ENCODE data around the gene SCARB2.
"Not testable (repeated sequence)": the region's sequence is repeated elsewhere in the genome, so short reads cannot be mapped to it uniquely, and the experiment has no call there.

SCARB2 gene

GRCh38 chr4:76253511-76253910 lies 39.9 kb upstream of the SCARB2 start:
- Mint-ChIP-seq H3K4me1 (peaks cover 8% of the 10 kb centered on the region), H3K36me3 (ENCODE audit: low read depth) (no peaks in the 10 kb centered on the region), H3K9me3 (no peaks in the 10 kb centered on the region), H3K27ac (no peak overlapping the region), H3K4me3 (no peak overlapping the region), H3K27me3 (ENCODE audit: low read depth) (peaks cover 57% of the 10 kb centered on the region)
- TF ChIP-seq CTCF (IDR thresholded peaks at IDR 0.05; ENCODE audit: unreplicated experiment in 3 of 3): no peak

- TF ChIP-seq CTCF (IDR thresholded peaks at IDR 0.05; ENCODE audit: unreplicated experiment in 3 of 3): no peak
- H3K4me3 Mint-ChIP-seq: peak overlapping the region; percentile 70 to 87 (median 84)
- peaks cover 8% of the 10 kb centered on the region for H3K4me1 Mint-ChIP-seq
- peaks cover 66% of the 10 kb centered on the region for H3K27me3 Mint-ChIP-seq (ENCODE audit: low read depth)
- H3K36me3 Mint-ChIP-seq (ENCODE audit: low read depth): no peaks in the 10 kb centered on the region
- no peak overlapping the region for H3K27ac Mint-ChIP-seq
- H3K9me3 Mint-ChIP-seq: no peaks in the 10 kb centered on the region
Measured at GRCh38 chr4:76252271-76252653, 38.6 kb upstream of the SCARB2 start.

DNA sequence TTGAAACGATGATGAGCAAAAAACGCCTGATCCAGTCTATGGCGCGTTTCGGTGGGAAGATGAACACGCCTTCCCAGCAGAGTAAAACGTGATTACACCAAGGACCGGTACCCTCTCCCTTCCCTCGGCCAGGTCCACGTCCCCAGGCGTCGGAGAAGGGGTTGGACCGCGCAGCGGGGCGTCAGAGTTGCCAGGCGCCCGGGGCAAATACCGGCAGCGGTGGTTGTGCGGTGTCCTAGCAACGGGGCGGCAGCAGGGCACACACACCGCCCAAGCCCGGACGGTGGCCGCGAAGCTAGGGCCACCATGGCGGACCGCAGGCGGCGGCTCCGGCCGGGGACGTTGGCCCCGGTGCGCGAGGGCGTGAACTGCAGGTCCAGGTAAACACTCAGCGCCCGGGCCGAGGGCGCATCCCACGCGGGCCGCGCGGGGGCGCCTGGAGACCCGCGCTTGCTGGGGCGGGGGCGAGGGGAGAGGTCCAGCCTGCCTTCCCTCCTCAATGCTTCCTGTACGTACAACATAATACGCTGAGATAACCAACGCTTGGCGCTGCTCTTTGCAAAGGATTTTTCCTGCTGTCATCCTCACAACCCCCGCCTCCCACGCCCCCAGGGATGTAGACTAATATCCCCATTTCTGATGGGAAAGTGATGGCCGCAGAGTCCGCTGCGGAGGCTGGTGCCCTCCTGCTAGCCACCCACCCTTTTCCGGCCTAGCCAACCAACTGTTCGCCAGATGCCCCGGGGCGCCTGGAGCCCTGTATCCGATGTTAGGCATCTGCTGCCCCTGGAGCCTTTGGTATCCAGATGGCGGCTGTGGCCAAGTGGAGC lies 38.0 kb upstream of the SCARB2 start, which contains the start of gene FAM47E:
Gene FAM47E (plus strand): TSS at position 281 of the 830 bp plus-strand sequence. CDS start 26 bp downstream, at position 307.
- Mint-ChIP-seq H3K4me3 (peak within 1 kb of the TSS; percentile 84 to 89 (median 87)), H3K9me3 (no peaks in the 10 kb centered on the region), H3K36me3 (ENCODE audit: low read depth) (no peaks in the 10 kb centered on the region), H3K27me3 (ENCODE audit: low read depth) (peaks cover 72% of the 10 kb centered on the region), H3K4me1 (peaks cover 8% of the 10 kb centered on the region), H3K27ac (peak within 1 kb of the TSS in 1 of 3 experiments; percentile 22)
- TF ChIP-seq CTCF (IDR thresholded peaks at IDR 0.05; ENCODE audit: unreplicated experiment in 3 of 3): peak; percentile 45 to 52 (median 48)

DNA sequence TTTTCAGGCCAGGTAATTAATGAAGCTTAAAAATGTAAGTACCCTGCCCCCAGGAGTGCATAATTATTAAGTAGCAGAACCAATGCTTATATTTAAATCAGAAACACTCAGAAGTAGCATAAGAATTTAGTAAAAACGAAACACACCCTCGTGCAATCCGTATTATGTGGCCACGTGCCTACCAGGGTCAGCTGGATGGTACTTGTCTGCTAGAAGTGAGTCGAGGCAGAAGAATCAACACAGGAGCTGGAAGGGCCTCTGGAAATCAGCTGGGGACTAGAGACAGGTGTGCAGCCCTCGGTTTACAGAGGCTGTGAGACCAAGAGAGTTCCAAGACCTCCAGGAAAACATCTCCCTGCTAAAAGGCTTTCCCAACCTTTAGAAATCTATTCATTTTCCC lies 37.3 kb upstream of the SCARB2 start:
- H3K27me3 Mint-ChIP-seq (ENCODE audit: low read depth): peaks cover 73% of the 10 kb centered on the region
- H3K9me3 Mint-ChIP-seq: no peaks in the 10 kb centered on the region
- peaks cover 8% of the 10 kb centered on the region for H3K4me1 Mint-ChIP-seq
- no peak for TF ChIP-seq CTCF (IDR thresholded peaks at IDR 0.05; ENCODE audit: unreplicated experiment in 3 of 3)
- peak overlapping the region; percentile 82 to 89 (median 87) for H3K4me3 Mint-ChIP-seq
- no peaks in the 10 kb centered on the region for H3K36me3 Mint-ChIP-seq (ENCODE audit: low read depth)
- peak overlapping the region in 1 of 3 experiments; percentile 22 for H3K27ac Mint-ChIP-seq

- Mint-ChIP-seq H3K4me1 (peaks cover 8% of the 10 kb centered on the region), H3K27me3 (ENCODE audit: low read depth) (peaks cover 68% of the 10 kb centered on the region), H3K9me3 (peaks cover 7% of the 10 kb centered on the region), H3K36me3 (ENCODE audit: low read depth) (no peaks in the 10 kb centered on the region), H3K4me3 (no peak overlapping the region), H3K27ac (no peak overlapping the region)
- TF ChIP-seq CTCF (IDR thresholded peaks at IDR 0.05; ENCODE audit: unreplicated experiment in 3 of 3): no peak
Measured at GRCh38 chr4:76246852-76247251, 33.2 kb upstream of the SCARB2 start.

DNA sequence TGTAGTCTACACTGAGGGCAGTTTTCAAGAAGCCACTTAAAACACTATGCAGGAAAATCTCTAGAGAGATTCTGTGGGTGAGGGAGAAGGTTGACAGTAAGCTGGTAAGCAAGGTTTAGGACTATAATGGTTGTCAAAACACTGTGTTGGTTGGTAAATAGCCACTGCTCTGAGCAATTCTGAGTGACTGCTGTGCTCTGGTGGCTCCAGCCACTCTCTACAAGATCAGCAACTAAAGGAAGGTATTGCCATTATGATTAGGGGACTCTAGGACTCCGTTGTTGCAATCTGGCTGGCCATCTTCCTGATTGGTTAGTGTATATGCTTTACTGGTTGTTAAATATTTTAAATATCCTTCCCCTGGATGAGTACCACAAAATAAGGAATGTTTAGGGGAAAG lies 32.4 kb upstream of the SCARB2 start:
- Mint-ChIP-seq H3K9me3 (peaks cover 11% of the 10 kb centered on the region), H3K4me1 (peaks cover 3% of the 10 kb centered on the region), H3K27me3 (ENCODE audit: low read depth) (peaks cover 61% of the 10 kb centered on the region), H3K27ac (no peak overlapping the region), H3K4me3 (no peak overlapping the region), H3K36me3 (ENCODE audit: low read depth) (no peaks in the 10 kb centered on the region)
- TF ChIP-seq CTCF (IDR thresholded peaks at IDR 0.05; ENCODE audit: unreplicated experiment in 3 of 3): no peak

- Mint-ChIP-seq H3K9me3 (peaks cover 30% of the 10 kb centered on the region), H3K27me3 (ENCODE audit: low read depth) (peaks cover 40% of the 10 kb centered on the region)
- not testable (repeated sequence) for H3K4me1 Mint-ChIP-seq; H3K4me3 Mint-ChIP-seq; H3K36me3 Mint-ChIP-seq (ENCODE audit: low read depth); H3K27ac Mint-ChIP-seq
Measured at GRCh38 chr4:76243877-76244276, 30.3 kb upstream of the SCARB2 start.

Measured in nephron (organoid).